DOHH2 (cell line): ENCODE results near the gene HRCT1.

Experiments
- H3F3A ChIP-seq: fragments of 200-600 bp; sonication (generic), shearing (Covaris generic); 2 replicates; pipeline ENCODE4 v1.6.0; 2016; ENCODE audit warnings: antibody characterized with exemption, mild to moderate bottlenecking; ENCODE audit not compliant: control insufficient read depth, insufficient read depth
- H3K27ac ChIP-seq: fragments of 200-600 bp; sonication (generic); 2 replicates; pipeline ENCODE4 v1.5.1; 2014; ENCODE audit warnings: low read depth, mild to moderate bottlenecking, low read length, moderate library complexity
- H3K27me3 ChIP-seq: fragments of 200-600 bp; sonication (generic); 2 replicates; pipeline ENCODE4 v1.6.1; 2014; ENCODE audit warnings: mild to moderate bottlenecking, low read length, mixed read lengths; ENCODE audit not compliant: control insufficient read depth
- H3K36me3 ChIP-seq: fragments of 200-600 bp; sonication (generic); 2 replicates; pipeline ENCODE4 v1.6.1; 2014; ENCODE audit warnings: mild to moderate bottlenecking, low read length, moderate library complexity, mixed read lengths; ENCODE audit not compliant: control insufficient read depth
- H3K4me1 ChIP-seq: fragments of 200-600 bp; sonication (generic); 2 replicates; pipeline ENCODE4 v1.6.1; 2014; ENCODE audit warnings: mild to moderate bottlenecking, low read length, mixed read lengths; ENCODE audit not compliant: control insufficient read depth
- H3K4me2 ChIP-seq: fragments of 200-600 bp; sonication (generic); 2 replicates; pipeline ENCODE4 v1.6.0; 2014; ENCODE audit warnings: mild to moderate bottlenecking, low read length, moderate library complexity
- H3K4me3 ChIP-seq: fragments of 200-600 bp; sonication (generic); 2 replicates; pipeline ENCODE4 v1.5.1; 2014; ENCODE audit warnings: mild to moderate bottlenecking, low read length, mixed read lengths
- H3K79me2 ChIP-seq: fragments of 200-600 bp; sonication (generic); 2 replicates; pipeline ENCODE4 v1.6.1; 2014; ENCODE audit warnings: mild to moderate bottlenecking, low read length, mixed read lengths; ENCODE audit not compliant: control insufficient read depth
- H3K9me2 ChIP-seq: fragments of 200-600 bp; sonication (generic); replicated peaks from 2 replicates; pipeline ENCODE4 v1.6.1; 2014; ENCODE audit warnings: mild to moderate bottlenecking, low read length, mixed read lengths; ENCODE audit not compliant: control insufficient read depth
- H3K9me3 ChIP-seq: fragments of 200-600 bp; sonication (generic); 2 replicates; pipeline ENCODE4 v1.6.1; 2014; ENCODE audit warnings: antibody characterized with exemption, low read length, mixed read lengths; ENCODE audit not compliant: control insufficient read depth, insufficient read depth
- H4K20me1 ChIP-seq: fragments of 200-600 bp; sonication (generic); 2 replicates; pipeline ENCODE4 v1.6.0; 2014; ENCODE audit warnings: low read depth, mild to moderate bottlenecking, antibody characterized with exemption, low read length, moderate library complexity; ENCODE audit not compliant: control insufficient read depth, insufficient read depth
- EZH2phosphoT487 ChIP-seq: fragments of 200-600 bp; sonication (generic); IDR thresholded peaks from 2 replicates; pipeline ENCODE4 v1.6.1; 2017; ENCODE audit warnings: borderline replicate concordance, mild to moderate bottlenecking, antibody characterized with exemption, low read length, moderate library complexity, mixed read lengths
- TF ChIP-seq, protein P1 (sequence below): fragments of 200-600 bp; sonication (generic); IDR thresholded peaks from one replicate; pipeline ENCODE4 v1.5.1; 2014; ENCODE audit warnings: antibody characterized with exemption, mild to moderate bottlenecking, low read depth, low read length; ENCODE audit not compliant: poor library complexity, severe bottlenecking

HRCT1 gene

DNA sequence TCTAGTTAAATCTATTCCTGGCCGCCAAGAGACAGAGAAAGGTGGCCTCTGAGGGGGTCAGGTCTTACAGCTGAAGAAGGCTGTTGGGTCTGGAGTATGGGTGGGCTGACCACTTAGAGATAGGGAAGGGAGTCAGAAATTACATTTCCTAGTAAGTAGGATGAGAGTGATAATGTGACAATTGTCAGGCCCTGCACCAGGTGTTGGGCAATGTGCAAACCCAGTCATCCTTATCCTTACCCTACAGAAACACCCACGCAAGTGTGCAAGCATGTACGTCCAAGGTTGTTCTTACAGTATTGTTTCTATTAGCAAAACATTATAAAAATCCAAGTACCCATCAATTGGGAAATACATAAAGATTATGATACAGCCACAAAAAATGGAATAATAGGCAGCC lies 12.8 kb downstream of the HRCT1 start:
- Histone ChIP-seq H3F3A (no peaks in the 10 kb centered on the region), H3K9me2 (no peaks in the 10 kb centered on the region), H3K27me3 (peaks cover 9% of the 10 kb centered on the region), H3K4me2 (no peak overlapping the region), H4K20me1 (no peaks in the 10 kb centered on the region), H3K9me3 (no peaks in the 10 kb centered on the region), H3K4me3 (no peak overlapping the region), H3K4me1 (0 out of 2 replicates have a peak, but pooled peaks cover 3% of the 10 kb centered on the region), H3K79me2 (no peaks in the 10 kb centered on the region), H3K36me3 (no peaks in the 10 kb centered on the region), H3K27ac (no peak overlapping the region)
- no peak for TF ChIP-seq EZH2phosphoT487
- TF ChIP-seq, protein P1, sequence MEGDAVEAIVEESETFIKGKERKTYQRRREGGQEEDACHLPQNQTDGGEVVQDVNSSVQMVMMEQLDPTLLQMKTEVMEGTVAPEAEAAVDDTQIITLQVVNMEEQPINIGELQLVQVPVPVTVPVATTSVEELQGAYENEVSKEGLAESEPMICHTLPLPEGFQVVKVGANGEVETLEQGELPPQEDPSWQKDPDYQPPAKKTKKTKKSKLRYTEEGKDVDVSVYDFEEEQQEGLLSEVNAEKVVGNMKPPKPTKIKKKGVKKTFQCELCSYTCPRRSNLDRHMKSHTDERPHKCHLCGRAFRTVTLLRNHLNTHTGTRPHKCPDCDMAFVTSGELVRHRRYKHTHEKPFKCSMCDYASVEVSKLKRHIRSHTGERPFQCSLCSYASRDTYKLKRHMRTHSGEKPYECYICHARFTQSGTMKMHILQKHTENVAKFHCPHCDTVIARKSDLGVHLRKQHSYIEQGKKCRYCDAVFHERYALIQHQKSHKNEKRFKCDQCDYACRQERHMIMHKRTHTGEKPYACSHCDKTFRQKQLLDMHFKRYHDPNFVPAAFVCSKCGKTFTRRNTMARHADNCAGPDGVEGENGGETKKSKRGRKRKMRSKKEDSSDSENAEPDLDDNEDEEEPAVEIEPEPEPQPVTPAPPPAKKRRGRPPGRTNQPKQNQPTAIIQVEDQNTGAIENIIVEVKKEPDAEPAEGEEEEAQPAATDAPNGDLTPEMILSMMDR: no peak

DNA sequence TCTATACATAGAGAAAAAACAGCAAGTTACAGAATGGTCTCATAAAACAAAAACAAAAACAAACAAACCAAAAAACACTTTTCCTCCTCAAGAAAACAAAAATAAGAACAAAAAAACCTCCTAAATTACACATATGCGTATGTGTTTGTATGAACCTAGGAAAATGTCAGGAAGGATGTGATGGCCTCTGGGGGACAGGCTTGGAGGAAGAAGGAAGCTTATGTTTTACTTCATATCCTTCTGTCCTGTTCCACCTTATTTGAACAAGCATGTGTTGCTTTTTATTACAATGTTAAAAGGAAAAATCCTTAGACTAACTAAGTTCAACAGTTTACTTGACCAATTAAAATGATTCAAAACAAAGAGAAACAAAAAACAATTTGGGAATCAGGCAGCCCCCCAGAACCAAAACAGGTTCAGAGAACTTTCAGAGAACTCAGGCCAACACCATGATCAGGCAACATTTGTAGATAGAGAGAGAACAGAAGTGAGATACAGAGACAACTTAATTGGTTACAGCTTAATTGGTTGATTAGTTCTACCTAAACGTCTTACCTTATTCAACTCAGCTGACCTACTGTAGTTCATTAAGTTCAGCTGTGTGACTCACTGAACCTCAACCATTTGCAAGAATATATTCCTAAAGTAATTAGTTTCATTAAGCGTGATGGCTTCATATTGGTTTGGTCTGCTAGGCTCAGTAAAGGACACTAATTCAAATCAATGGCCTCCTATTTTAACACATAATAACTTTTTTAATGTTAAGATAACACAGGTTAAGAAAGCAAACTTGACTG lies 13.4 kb downstream of the HRCT1 start:
- no peak overlapping the region for H3K4me3 ChIP-seq
- H3K9me3 ChIP-seq: no peaks in the 10 kb centered on the region
- H3K36me3 ChIP-seq: no peaks in the 10 kb centered on the region
- no peaks in the 10 kb centered on the region for H3K79me2 ChIP-seq
- no peaks in the 10 kb centered on the region for H4K20me1 ChIP-seq
- H3F3A ChIP-seq: no peaks in the 10 kb centered on the region
- H3K9me2 ChIP-seq: no peaks in the 10 kb centered on the region
- H3K27ac ChIP-seq: no peak overlapping the region
- no peak overlapping the region for H3K4me2 ChIP-seq
- TF ChIP-seq, protein P1: no peak
- TF ChIP-seq EZH2phosphoT487: no peak
- 0 out of 2 replicates have a peak, but pooled peaks cover 3% of the 10 kb centered on the region for H3K4me1 ChIP-seq
- H3K27me3 ChIP-seq: peaks cover 10% of the 10 kb centered on the region

DNA sequence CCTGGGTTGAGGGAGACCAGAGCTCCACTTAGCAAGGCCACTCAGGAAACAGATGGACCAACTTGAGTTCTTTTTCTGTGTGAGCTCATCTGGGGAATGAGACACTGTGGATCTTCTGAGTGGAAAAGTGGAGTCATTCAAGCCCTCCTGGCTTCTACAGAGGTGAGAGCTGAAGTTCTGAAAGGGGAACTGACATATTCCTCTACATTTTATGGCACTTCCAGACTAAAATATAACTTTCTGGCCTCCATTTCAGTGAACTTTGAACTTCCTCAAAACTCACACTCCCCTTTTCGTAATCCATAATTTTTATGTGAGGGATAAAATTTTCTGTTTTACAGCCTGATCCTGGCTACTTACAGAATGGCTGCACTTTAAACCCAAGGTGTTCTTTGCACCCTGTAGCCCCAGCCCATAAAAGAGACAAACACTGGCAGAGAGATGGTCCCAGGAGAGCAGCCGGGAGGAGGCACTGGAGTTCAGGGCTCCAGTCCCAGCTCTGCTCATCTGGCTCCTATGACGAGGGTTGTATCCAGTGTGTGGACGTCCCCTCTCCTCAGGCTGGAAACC lies 14.1 kb downstream of the HRCT1 start:
- Histone ChIP-seq H3K4me1 (0 out of 2 replicates have a peak, but pooled peaks cover 3% of the 10 kb centered on the region), H3K79me2 (no peaks in the 10 kb centered on the region), H3K4me3 (no peak overlapping the region), H3K36me3 (no peaks in the 10 kb centered on the region), H3K9me2 (no peaks in the 10 kb centered on the region), H3F3A (no peaks in the 10 kb centered on the region), H3K27me3 (peaks cover 10% of the 10 kb centered on the region), H3K9me3 (no peaks in the 10 kb centered on the region), H3K27ac (no peak overlapping the region), H4K20me1 (no peaks in the 10 kb centered on the region), H3K4me2 (no peak overlapping the region)
- no peak for TF ChIP-seq EZH2phosphoT487
- TF ChIP-seq, protein P1: no peak
